Measurements from ENCODE around the gene CENPS.
"Not testable (repeated sequence)": the region's sequence is repeated elsewhere in the genome, so short reads cannot be mapped to it uniquely, and the experiment has no call there.

CENPS gene

DNA sequence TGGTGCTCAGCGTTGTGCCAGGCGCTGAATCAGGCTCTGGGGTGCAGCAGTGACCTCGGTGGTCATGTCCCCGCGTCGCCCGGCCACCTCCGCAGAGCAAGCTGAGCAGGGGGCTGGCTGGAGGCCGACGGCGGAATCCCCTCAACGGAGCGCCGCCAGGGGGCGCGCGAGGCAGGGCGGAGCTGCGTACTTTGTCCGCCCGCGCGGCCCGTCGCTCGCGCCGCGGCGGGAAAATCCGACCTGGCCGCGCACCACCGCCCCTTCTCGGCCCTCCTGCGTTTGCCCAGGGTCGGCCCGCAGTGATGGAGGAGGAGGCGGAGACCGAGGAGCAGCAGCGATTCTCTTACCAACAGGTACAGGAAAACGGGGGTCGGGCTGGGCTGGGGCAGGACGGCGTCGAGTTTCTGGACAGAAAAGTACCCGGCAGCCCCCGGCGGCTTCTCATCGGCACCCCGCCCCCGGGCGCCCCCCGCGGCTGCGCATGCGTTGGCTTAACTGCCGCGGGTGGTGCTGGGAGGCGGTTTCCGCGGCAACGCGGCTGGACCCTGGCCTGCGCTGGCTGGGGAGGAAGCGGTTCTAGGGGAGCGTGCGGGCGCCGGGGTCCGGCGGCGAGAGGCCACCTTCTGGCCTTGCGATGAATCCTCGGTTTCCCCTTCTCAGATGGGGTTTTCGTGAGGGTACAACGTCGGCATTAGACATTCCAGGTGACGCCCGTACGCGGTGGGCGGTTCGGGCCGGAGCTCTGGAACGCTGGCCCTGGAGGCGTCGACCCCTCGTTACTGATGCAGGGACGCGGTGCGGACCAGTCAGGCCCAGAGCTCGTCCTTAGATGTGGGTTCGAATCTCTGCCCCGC is at the start of gene CENPS:
TSS of gene CENPS (plus strand) at position 218 of the 854 bp plus-strand sequence. CDS start at position 303, 85 bp downstream.
- peak; percentile 84 for DNase-seq

DNA sequence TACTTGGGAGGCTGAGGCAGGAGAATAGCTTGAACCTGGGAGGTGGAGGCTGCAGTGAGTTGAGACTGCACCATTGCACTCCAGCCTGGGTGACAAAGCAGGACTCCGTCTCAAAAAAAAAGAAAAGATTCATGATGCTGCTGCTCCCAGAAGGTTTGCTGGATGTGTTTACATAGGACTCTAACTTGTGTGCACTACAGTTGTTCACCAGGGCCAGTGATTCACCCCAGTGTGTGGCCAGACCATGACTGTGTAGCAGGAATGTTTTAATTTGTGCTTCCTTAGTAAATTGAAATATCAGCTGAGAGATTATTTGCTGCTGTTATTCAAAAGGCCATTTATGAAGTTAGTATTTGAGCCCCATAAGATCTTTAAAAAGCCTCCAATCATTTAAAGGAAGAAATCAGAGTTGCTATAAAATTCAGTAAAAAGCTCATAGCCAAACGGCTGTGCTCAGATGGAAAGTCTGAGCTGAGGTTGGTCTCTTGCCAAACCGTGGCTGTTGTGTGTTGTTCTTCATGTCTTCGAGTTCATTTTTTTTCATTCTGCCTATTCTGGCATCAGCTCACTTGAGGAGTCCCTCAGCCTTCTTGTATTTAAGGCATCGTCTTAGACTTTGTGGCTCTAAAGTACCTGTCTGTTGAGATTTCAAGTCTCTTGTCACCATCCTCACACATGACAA is 49.5 kb upstream of the CENPS start:
- DNase-seq: no peak

DNA sequence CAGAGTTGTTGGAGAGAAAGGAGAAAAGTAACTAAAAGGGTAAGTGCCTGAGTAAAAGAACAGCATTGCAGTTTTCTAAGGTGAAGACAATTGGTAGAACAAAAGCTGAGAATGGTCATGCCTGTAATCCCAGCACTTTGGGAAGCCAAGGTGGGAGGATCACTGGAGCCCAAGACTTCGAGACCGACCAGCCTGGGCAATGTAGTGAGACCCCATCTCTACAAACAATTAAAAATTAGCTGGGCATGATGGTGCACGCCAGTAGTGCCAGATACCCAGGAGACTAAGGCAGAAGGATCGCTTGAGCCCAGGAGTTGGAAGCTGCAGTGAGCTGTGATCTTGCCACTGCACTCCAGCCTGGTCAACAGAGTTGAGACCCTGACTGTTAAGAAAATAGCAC is 46.6 kb upstream of the CENPS start:
- no peak for DNase-seq

DNA sequence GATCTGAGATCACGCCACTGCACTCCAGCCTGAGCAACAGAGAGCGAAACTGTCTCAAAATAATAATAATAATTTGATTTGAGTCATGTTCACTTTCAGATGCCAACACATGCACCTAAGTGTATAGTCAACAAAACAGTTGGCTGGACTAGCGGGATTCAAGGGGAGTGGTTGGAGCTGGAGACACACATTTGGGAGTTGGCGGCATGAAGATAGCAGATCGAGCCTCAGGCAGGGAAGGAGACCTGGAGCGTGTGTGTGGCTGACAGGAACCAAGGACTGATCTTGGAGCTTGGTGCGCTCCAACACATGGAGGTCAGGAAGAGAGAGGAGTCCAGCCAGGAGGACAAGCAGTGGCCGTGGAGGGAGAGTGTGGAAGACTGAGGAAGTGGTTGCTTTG is 46.0 kb upstream of the CENPS start:
- no peak for DNase-seq

DNA sequence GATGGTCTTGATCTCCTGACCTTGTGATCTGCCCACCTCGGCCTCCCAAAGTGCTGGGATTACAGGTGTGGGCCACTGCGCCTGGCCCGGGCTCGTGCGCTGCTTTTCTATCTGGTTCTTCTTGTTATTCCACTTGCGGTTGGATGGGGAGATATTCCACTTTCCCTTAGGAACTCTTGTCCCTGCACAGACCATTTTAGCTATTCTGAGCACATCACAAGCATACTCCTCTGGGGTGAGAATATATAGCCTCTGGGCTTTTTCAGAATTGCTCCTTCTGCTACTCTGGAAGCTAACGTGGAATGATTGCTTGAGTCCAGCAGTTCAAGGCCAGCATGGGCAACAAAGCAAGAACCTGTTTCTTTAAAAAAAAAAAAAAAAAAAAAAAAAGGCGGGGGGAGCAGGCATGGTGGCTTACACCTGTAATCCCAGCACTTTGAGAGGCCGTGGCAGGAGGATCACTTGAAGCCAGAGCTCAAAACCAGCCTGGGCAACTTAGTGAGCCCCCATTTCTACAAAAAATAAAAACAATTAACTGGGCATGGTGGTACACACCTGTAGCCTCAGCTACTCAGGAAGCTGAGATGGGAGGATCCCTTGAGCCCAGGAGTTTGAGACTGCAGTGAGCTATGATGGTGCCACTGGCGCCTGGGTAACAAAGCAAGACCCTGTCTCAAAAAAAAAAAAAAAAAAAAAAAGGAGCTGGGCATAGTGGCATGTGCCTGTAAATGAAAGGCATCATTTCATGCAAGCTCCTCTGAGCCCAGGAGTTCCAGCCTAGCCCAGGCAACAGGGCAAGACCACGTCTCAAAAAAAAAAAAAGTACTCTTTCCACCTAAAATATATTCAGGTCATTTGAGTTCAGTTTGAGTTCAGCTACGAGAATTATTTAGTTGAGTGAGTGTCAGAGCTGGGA is 43.2 kb upstream of the CENPS start:
- DNase-seq: no peak

DNA sequence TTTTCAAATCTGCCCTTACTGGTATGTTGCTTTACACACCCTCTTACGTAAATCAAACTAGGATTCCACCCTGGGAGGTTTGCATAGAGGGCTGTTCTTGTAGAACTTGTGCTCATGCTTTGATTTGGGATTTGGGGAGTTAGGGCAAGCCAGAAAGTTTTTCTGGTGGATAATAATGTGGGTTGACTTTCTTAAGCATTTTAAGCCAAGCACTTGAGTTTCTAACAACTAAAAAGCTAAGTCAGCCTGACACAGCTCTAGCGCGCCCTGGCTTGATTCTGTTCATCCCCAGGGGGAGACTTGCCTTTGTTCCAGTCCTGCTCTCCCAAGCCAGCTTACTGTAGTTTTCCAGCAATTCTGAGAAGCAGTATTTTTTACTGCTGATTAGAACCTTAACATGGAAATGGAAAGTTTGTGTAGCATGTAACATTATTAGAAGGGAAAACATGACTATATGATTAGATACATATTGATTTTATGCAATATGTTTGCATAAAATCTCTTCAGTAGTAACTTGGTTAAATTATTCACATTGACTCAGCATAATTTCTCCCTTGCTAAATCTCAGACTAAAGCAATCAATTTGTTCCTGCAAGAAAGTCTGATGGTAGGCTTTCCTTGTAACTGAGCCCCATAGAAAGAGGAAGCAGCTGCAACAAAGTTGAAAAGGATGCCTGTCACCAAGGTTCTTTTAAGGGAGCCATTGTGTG is 42.4 kb upstream of the CENPS start:
- peak; percentile 95 for DNase-seq

DNA sequence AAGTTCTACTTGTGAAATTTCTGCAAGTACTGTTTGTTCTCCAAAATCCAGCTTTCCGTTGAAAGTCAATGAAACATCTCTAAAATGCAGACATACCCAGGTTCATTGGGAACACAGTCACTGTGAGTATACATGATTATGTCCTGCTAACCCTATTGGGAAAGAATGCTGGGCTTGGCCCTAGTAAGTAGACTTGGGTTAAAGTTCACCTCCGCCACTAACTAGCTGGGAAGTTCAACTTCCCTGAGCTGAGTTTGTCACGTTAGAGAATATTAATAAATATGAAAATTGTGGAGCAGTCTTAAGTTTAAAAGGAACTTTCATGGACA is 41.9 kb upstream of the CENPS start:
- no peak for DNase-seq

DNA sequence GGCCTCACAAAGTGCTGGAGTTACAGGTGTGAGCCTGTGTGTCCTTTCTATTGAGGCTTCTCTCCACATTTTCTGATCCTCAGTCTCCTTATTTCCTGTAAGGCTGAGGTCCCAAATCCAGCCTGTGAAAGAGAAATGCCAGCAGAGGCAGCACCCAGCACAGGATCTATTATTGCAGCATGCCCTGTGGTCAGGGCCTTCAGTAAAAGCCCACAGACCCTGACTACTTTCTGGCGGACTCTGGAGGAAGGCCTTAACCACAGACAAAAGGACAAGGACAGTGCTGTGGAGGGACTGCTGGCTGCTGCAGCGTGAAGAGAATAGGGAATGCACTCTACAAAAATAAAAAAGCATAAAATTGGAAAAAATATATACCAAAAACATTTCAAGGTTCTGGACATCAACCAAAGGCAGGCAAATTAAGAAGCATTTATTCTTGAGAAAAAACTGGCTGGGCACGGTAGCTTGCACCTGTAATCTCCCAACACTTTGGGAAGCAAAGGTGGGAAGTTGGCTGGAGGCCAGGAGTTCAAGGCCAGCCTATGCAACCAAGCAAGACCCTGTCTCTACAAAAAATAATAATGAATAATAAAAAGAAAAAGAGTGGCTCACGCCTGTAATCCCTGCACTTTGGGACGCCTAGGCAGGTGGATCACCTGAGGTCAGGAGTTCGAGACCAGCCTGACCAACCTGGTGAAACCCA is 40.8 kb upstream of the CENPS start:
- peak; percentile 73 for DNase-seq

DNA sequence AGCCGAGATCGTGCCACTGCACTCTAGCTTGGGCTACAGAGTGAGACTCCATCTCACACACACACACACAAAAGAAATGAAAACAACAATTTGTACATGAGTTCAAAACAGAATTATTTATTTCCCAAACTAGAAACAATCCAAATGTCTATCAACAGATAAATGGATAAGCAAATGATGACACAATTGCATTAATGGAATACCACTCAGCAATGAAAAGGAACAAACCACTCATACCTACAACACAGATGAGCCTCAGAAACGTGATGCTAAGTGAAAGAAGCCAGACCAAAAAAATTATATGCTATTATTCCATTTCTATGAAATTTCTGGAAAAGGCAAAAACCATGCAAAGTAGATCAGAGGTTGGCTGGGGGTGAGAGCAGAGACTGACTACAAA is 33.4 kb upstream of the CENPS start:
- DNase-seq: no peak

DNA sequence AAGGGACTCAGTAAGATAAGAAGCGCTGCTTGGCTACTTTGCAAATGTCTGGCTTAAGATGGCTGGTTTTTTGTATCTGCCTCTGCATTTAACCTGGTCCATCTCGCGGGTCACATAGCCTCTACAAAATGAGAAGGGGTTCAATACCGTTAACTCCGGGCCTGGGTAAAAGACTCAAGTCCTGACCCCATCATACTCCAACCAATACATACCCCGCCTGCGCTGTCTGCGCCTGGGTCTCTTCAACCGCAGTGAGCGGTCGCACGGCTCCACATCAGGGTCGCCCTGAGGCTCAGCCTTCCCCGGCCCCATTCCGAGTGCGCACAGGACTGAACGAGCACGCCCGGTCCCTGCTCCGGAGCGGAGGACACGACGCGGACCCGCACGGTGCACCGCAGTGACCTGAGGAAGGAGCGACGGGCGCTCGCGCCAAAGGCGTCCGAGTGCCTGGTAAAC is 31.9 kb upstream of the CENPS start:
- DNase-seq: no peak

DNA sequence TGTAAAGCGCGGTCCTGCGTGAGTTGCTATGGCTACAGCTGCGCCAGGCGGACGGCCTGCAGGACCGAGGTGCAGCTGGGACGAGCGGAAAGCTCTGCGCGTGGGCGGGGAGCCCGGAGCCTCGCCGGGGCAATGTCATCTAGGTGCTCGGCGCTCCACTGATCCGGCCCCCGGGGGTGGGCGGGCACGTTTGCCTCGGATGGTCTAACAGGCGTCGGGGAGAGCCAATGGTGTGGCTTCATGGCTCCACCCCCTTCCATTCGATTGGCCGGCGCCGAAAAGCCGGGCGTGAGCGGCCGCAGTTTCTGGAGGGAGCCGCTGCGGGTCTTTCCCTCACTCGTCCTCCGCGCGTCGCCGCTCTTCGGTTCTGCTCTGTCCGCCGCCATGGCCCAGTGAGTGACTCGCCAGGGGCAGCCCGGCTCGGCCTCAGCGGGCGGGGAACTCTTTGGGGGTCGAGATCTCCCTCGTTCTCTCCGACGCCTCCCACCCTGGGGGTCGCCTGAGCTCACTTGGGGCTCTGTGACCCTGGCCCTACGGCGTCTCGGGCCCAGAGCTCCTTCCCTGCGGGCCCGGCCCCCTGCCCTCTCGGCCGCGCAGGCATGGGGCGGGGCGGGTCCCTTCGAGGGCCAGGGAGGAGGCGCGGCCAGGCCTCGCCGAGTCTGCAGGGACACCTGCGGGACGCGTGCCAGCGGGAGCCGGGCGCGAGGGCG is 31.3 kb upstream of the CENPS start, which contains the start of gene PGD:
TSS of gene PGD (plus strand) at position 331 of the 710 bp plus-strand sequence. CDS start at position 385, 54 bp downstream.
- DNase-seq: peak; percentile 98

DNA sequence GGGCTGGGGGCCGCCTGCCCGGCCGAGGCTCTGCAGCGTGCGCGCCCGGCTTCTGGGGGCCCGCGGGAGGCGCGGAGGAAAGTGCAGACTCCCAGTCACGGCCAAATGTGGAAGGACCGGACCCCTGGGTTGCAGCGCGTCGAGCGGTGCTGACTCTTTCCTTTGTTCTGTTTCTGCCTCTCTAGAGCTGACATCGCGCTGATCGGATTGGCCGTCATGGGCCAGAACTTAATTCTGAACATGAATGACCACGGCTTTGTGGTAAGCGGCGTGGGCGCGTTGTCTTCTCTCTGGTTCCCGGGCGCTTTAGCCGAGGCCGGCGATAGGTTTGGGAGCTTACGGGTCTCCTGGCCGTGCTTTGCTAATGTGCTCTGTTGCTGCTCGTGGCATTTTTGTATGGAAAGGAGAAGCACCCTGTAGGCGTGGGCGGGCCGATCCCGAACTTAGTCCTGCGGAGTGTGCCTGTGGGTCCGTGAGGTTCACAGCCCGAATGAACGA is 30.7 kb upstream of the CENPS start:
- DNase-seq: peak; percentile 21

DNA sequence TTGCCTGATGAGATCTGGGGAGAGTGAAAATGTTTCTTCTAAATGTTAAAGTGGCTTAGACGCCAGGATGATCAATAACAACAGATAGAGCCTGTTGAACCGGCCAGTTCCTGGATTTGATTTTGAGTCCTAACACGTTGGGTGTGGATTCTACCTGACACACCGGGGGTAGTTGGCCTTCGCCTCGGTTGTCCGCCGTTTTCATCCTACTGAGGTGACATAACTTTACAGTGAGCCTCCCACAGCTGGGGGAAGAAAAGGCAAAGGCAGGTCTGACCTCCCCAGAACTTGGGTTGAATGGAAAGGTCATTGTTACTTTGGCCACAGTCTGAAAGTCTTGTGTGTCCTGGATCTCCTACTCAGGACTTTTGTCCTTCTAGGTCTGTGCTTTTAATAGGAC is 30.2 kb upstream of the CENPS start:
- no peak for DNase-seq

DNA sequence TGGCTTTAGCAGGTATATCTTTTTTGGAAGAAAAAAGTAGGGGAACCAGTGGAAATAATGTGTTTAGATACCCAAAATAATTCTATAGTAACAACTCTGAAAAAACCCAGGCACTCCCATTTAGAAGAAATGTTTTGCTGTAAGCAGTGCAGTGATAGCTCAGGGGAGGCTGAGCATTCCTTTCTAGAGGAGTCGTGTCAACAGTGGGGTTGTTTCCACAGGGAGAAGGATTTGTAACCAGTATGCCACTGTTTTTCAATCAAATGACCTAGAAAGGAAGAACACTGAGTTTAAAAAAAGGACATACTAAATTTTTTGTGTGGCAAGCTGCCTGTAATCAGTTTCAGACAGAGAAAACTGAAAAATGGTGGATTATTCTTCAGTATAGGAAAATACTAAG is 29.0 kb upstream of the CENPS start:
- DNase-seq: no peak

DNA sequence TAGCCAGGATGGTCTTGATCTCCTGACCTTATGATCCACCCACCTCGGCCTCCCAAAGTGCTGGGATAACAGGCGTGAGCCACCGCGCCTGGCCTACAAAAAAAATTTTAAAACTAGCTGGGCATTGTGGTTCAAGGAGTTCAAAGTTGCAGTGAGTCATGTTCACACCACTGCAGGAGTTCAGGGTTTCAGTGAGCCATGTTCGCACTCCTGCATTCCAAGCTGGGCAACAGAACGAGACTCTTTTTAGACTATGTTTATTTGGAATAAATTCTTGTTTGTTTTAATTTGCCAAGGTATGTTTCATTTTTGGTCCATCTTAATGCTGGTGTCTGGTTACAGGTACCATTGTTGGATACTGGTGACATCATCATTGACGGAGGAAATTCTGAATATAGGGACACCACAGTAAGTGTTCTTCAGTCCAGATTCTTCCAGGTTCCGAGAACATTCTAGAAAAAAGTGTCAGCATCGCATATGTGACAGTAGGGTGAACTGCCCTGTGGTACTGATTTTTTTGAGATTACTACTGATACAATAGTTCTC is 27.4 kb upstream of the CENPS start:
- no peak for DNase-seq

DNA sequence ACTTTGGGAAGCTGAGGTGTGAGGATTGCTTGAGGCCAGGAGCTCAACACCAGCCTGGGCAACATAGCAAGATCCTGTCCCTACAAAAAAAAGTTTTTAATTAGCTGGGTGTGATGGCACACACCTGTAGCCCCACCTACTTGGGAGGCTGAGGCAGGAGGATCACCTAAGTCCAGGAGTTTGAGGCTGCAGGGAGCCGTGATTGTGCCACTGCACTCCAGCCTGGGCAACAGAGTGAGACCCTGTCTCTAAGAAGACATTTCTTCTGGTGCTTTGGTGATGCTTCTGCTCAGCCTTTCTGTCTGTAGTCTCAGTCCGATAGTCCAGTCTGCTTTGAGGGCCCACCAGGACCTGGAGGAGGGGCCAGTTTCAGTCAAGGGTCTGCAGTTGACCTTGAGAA is 23.0 kb upstream of the CENPS start:
- no peak for DNase-seq

DNA sequence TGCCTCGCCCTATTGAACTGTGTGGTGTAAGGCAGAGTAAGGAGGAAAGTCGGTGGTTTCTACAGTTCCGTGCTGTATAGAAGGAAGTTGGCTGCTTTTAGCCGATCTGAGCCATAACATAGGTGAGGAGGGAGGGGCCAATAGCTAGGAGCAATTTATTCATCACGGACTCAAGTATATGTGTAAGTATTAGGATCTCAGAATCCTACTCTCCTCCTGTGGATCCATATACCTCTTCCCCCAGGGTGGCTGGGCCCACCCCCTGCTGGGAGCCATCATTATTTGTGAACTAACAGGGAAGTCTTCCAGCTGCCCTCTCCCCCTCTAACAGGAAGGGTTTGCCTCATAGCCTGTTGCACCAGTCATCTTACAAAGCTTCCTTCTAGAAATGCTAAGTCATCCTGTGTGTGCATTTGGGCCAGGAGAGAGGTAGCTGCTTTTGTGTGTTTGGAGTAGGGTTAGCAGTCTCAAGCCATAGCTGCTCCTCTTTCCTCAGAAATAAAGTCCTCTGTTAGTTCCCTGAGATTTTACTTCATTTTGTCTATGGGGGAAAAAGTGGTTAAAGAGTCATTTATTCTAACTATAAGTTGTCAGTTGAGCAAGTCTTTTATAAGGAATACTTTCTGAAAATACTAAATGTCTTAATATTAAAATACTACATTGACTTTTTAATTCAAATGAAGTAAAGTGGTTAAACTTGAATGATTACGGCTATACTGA is 14.9 kb upstream of the CENPS start:
- peak; percentile 89 for DNase-seq

DNA sequence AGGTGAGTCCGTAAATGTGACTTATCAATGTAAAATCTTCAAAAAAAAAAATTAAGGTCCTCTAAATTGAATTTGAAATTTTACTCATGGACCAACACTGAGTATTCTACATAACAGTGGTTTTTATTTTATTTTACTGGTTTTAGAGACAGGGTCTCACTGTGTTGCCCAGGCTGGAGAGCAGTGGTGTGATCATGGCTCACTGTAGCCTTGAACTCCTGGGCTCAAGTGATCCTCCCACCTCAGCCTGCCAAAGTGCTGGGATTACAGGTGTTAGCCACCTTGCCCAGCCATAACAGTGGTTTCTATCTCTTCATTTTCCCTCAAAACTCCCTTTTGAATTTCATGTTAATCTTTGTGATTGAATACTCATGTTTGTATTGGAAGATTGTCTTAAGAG is 14.3 kb upstream of the CENPS start:
- DNase-seq: not testable (repeated sequence)

DNA sequence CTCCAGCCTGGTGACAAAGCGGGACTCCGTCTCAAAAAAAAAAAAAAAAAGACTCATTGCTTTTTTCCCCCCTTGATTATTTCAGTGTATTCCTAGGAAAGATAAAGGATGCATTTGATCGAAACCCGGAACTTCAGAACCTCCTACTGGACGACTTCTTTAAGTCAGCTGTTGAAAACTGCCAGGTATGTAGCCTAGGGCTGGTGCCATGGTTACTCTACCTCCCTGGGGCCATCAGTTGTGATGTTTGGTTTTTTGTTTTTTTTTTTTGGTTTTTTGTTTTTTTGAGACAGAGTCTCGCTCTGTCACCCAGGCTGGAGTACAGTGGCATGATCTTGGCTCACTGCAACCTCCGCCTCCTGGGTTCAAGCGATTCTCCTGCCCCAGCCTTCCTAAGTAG is 11.5 kb upstream of the CENPS start:
- not testable (repeated sequence) for DNase-seq

DNA sequence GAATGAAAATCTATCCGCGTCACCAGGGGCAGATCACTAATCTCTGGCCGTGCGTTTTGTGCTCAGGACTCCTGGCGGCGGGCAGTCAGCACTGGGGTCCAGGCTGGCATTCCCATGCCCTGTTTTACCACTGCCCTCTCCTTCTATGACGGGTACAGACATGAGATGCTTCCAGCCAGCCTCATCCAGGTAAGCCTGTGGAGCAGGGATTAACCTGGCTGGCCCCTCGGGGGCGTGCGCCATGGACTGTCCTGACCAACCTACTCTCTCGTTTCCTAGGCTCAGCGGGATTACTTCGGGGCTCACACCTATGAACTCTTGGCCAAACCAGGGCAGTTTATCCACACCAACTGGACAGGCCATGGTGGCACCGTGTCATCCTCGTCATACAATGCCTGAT is 10.9 kb upstream of the CENPS start:
- DNase-seq: no peak

Data from MV-4-11 (cell line).